Right lobe of liver (tissue), 6 donors: Measurements from ENCODE around the gene CCDC167. TPM values are rescaled to one million over a fixed set of nuclear protein-coding genes. Genes with fewer than 3 reads are reported as not detected.
A peak's percentile ranks its signal among the peaks of the same experiment; 100 is the strongest.

Source experiments
- ATAC-seq, 4 donors: fragments of 200-7000 bp; cut with Tn5 transposase; one replicate each; pipeline ENCODE4 v1.9.1; 2020; ENCODE audit warnings: mild to moderate bottlenecking in 4 of 4, moderate library complexity in 4 of 4
- DNase-seq, 3 donors: peaks; one replicate each; pipeline ENCODE4 v3.0.0-alpha.2; 2020
- H3K27ac ChIP-seq, 3 donors: fragments of 200-600 bp; one replicate each; pipeline ENCODE4 v1.8.0; 2022
- H3K27me3 ChIP-seq, 2 donors: fragments of 200-600 bp; one replicate each; pipeline ENCODE4 v1.8.0; 2022
- H3K36me3 ChIP-seq, 4 donors: fragments of 200-600 bp; sonication (generic) in 1 of 4; one replicate each; pipeline versions ENCODE4 v1.5.1 to v1.8.0; 2017 to 2022; ENCODE audit warnings: control low read depth in 1 of 4
- H3K4me1 ChIP-seq, 4 donors: fragments of 200-600 bp; sonication (generic) in 1 of 4; one replicate each; pipeline versions ENCODE4 v1.5.1 to v1.8.0; 2017 to 2022; ENCODE audit warnings: control low read depth in 1 of 4
- H3K4me3 ChIP-seq, 3 donors: fragments of 200-600 bp; one replicate each; pipeline ENCODE4 v1.8.0; 2022
- H3K9me3 ChIP-seq, 4 donors: fragments of 200-600 bp; sonication (generic) in 1 of 4; one replicate each; pipeline versions ENCODE4 v1.5.1 to v1.8.0; 2017 to 2022; ENCODE audit warnings: control low read depth in 1 of 4
- POLR2A ChIP-seq: fragments of 450-650 bp; IDR thresholded peaks from one replicate; pipeline ENCODE4 v1.6.1; 2017; ENCODE audit warnings: antibody characterized with exemption, mild to moderate bottlenecking
- WGBS: methylation state at CpG from one replicate; pipeline ENCODE4 v1.1.6; 2018; ENCODE audit warnings: low coverage, low lambda C conversion rate; ENCODE audit not compliant: insufficient coverage; ENCODE audit errors: missing lambda C conversion rate; 5-methylcytosine and 5-hydroxymethylcytosine counted together
- intact Hi-C, 2 donors: fragments of 100-400 bp; cut with DNase I; formaldehyde crosslinking; loops; one replicate each; pipeline versions ENCODE4 v1.11.2 to v1.14.1; 2022
- total RNA-seq, 6 experiments: library from RNA; depleted of rRNA in 2 of 6; stranded (reverse); fragments of >200 nt in 2 of 6; fragmentation: NEBNext Ultra II Directional in 3 of 6; extraction: Animal tissue kit (Norgen Biotek cat#: 25700) in 3 of 6; gene quantifications; one replicate each; pipeline versions ENCODE4 v1.1.0 to v1.2.4, GENCODE V29; 2016 to 2023
- TF ChIP-seq, protein P1 (sequence below), 4 donors: fragments of 200-600 bp in 3 of 4; fragments of 450-650 bp in 1 of 4; IDR thresholded peaks; one replicate each; pipeline versions ENCODE4 v1.5.1 to v1.8.0; 2016 to 2022; ENCODE audit warnings: antibody characterized with exemption in 4 of 4, mild to moderate bottlenecking in 2 of 4
- donor health status: DM: no; HTN: yes; CAD: no.
- donor health status: DM: no; HTN: no; CAD: no.
- donor health status: DM: no; HTN: no; CAD: no.
- donor health status: DM: no; HTN: yes; CAD: no.
- donor health status: DM: no; HTN: yes; CAD: no.

Gene CCDC167
- total RNA-seq, 6 experiments from 2014 or later, result 16.5 to 103 (median 26.9) TPM

DNA sequence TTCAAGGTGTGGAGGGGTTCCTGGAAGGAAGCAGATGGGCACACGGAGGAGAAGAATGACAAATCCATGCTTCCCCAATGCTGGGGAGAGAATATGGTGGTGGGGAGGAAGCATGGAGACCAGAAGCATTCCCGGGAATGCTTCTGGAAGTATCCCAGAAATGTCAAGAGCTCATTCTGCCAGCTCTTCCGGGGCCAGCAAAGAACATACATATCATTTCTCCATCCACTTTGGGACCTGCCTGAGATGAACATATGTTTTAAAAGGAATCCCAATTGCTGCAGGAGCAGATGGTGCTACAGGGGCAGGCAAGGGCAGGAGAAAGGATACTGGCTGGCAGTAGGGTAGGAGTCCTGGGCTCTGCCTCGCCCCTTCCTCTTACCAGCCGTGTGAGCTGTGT lies 37.9 kb upstream of the CCDC167 start:
- no peak overlapping the region for H3K27ac ChIP-seq
- peaks cover 0 to 8% (median 0%) of the 10 kb centered on the region in 4 donors for H3K4me1 ChIP-seq
- H3K36me3 ChIP-seq, result no peaks in the 10 kb centered on the region
- H3K4me3 ChIP-seq, result no peak overlapping the region
- WGBS, result 100% methylated on average over 2 of the region's 5 CpGs
- no peaks in the 10 kb centered on the region for H3K27me3 ChIP-seq
- DNase-seq (no peak), ATAC-seq (no peak)
- no peak for TF ChIP-seq POLR2A
- TF ChIP-seq, protein P1, sequence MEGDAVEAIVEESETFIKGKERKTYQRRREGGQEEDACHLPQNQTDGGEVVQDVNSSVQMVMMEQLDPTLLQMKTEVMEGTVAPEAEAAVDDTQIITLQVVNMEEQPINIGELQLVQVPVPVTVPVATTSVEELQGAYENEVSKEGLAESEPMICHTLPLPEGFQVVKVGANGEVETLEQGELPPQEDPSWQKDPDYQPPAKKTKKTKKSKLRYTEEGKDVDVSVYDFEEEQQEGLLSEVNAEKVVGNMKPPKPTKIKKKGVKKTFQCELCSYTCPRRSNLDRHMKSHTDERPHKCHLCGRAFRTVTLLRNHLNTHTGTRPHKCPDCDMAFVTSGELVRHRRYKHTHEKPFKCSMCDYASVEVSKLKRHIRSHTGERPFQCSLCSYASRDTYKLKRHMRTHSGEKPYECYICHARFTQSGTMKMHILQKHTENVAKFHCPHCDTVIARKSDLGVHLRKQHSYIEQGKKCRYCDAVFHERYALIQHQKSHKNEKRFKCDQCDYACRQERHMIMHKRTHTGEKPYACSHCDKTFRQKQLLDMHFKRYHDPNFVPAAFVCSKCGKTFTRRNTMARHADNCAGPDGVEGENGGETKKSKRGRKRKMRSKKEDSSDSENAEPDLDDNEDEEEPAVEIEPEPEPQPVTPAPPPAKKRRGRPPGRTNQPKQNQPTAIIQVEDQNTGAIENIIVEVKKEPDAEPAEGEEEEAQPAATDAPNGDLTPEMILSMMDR (IDR thresholded peaks at IDR 0.05), result no peak
- no peaks in the 10 kb centered on the region for H3K9me3 ChIP-seq
- intact Hi-C loops, result no loop called here

DNA sequence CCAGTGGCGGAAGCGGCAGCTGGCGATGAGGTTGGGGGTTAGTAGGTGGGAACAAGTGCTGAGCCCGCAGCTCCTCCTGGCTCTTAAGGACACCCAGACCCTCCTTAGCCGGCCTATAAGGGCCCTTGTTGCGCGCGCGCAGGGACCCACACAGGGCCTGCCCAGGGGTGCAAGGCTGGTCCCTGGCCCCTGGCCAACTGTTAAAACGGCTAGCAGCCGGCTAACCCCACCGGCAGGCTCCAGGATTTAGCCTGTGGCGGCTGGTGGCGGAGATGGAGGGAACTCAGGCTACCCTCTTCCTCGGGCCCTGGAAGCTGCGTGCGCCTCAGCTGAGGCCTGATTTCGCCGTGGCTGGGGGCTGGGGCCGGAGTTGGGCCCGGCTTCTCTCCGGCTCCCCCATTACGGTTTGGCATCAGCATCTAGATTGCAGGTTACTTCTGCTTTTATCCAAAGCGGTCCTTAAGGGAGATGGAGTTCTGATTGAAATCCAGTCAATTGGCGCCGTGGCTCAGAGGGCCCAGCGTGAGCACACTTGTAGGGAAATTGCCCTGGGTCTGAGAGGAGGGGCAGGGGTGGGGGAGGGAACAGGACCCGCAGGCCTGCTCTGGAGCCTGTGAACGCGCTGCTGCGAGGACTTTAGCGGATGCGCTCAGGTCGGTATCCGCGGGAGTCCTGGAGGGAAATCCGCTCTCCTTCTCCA lies 36.9 kb upstream of the CCDC167 start:
- WGBS, result 45% methylated on average over 5 of the region's 37 CpGs
- no peaks in the 10 kb centered on the region for H3K36me3 ChIP-seq
- H3K27ac ChIP-seq, result no peak overlapping the region
- peaks cover 0 to 8% (median 0%) of the 10 kb centered on the region in 4 donors for H3K4me1 ChIP-seq
- H3K4me3 ChIP-seq, result peak overlapping the region in 1 of 3 donors; percentile 29
- H3K9me3 ChIP-seq, result no peaks in the 10 kb centered on the region
- TF ChIP-seq POLR2A, result no peak
- TF ChIP-seq, protein P1 (IDR thresholded peaks at IDR 0.05), result no peak
- DNase-seq (no peak), ATAC-seq (no peak)
- intact Hi-C loops, result no loop called here
- H3K27me3 ChIP-seq, result no peaks in the 10 kb centered on the region

DNA sequence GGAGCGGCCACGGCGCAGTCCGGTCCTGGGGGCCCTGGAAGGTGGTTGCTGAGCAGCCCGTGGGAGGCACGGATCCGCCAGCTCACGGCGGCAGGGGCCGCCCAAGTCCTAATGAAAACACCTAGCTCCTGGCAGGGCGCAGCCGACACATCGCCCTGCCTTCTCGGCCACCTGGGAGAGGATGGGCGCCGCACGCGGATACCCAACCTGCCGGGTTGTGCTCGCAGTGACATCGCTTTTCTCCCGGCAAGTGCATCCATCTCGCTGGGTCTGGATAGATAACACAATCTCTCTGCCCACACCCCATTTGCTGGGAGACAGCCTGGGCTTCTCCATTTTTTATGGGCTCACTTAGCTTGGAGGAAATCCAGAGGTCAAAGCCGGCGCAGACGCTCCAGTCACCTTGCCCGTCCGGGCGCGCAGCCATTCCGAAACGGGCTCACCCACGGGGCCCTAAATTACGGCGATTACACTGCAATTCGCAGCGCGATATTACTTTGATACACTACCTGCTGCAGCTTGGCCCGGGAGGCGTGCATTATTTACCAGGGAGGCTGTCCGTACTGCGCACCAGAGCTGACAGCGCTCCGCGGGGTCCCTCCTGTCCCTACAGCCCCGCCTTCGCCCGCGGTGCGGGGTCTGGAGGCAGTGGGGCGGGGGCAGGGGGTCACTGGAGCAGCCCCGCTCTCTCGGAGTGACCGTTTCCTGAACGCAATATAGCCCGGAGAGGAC lies 36.2 kb upstream of the CCDC167 start:
- 17% methylated on average over 2 of the region's 56 CpGs for WGBS
- no peaks in the 10 kb centered on the region for H3K36me3 ChIP-seq
- no peak overlapping the region for H3K27ac ChIP-seq
- no peaks in the 10 kb centered on the region for H3K27me3 ChIP-seq
- peaks cover 0 to 8% (median 0%) of the 10 kb centered on the region in 4 donors for H3K4me1 ChIP-seq
- ATAC-seq, result peak in 2 of 4 donors; percentile 28 to 41
- intact Hi-C loops, result no loop called here
- peak overlapping the region in 1 of 3 donors; percentile 29 for H3K4me3 ChIP-seq
- DNase-seq, result no peak
- H3K9me3 ChIP-seq, result no peaks in the 10 kb centered on the region
- TF ChIP-seq, protein P1 (IDR thresholded peaks at IDR 0.05), result no peak
- no peak for TF ChIP-seq POLR2A

DNA sequence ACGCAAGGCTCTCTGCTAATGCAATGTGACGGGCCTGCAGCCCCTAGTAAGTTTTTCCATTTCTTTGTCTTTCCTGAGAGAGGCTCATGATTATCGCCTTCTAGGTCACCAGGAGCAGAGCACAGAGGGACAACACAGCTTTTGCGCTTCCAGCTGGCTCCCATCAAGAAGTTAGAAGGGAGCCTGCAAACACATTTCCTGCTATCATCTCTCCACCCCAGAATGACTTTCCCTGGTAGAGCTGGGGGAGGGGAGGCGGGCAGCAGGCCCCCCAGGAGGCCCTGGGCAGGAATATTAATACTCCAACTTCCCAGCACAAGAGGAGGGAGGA lies 35.7 kb upstream of the CCDC167 start:
- 20% methylated on average over 5 of the region's 5 CpGs for WGBS
- Histone ChIP-seq H3K9me3 (no peaks in the 10 kb centered on the region), H3K4me3 (no peak overlapping the region), H3K4me1 (peaks cover 0 to 8% (median 0%) of the 10 kb centered on the region in 4 donors), H3K27ac (no peak overlapping the region), H3K27me3 (no peaks in the 10 kb centered on the region), H3K36me3 (no peaks in the 10 kb centered on the region)
- ATAC-seq, result no peak
- no peak for DNase-seq
- TF ChIP-seq, protein P1 (IDR thresholded peaks at IDR 0.05), result no peak
- no peak for TF ChIP-seq POLR2A
- intact Hi-C loops, result no loop called here
